ENCODE measurements around the gene AMPH.
A peak's percentile ranks its signal among the peaks of the same experiment; 100 is the strongest.
"Not testable (repeated sequence)": the region's sequence is repeated elsewhere in the genome, so short reads cannot be mapped to it uniquely, and the experiment has no call there.

Gene AMPH

DNA sequence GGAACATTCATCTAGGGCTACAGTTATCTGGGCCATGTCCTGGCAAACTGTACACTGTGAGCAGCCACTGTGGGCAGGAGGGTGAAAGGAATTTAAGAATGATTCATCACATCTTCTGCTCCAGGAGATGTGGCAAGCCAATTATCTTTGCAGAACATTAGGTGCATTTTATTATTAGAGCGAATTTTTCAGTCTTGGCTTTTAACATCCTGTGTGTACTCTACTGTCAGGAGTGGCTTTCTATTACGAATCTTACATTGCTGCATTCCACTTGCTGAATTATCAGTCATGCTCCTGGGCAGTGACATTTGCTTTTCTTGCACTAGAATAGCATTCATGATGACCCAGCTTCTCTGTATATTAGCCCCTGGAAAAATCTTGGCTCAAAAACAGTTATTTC lies 248.5 kb downstream of the AMPH start:
- no peak for DNase-seq

DNA sequence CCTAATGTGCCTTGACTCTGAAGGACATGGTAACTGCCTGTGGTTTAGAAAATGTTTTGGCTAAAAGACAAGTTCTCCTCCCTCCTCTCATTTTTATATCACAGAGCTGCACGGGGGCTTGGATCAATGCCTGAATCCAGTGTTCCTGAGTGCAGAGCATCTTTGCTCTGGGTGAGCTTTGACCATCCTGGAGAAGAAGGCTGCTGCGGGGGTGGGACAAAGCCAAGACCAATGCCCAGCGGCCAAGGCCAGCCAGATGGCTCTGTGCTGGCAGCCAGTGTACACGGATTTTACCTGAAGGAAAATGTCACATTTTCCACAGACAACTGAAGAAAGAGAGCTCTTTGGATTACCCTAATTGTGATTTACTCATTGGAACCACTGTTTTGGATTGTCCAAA lies 255.7 kb downstream of the AMPH start:
- no peak for DNase-seq

DNA sequence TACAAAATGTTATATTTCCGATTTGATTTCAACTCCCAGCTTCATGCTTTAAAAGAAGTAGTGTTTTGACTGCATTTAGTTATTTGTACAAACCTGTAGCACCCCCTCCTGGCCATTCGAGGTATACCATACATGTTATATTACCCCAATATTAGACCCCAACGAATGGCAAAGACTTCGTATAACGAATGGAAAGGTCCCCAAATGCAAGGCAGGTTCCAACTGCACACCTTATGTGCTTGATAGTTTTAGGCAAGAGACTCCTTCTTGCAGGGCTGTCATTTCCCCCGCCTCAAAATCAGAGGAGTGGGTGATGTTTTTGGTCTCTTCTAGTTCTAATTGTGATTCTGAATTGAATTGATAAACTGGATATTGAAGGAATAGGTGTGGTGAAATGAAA lies 256.7 kb downstream of the AMPH start:
- DNase-seq, result peak; percentile 72

DNA sequence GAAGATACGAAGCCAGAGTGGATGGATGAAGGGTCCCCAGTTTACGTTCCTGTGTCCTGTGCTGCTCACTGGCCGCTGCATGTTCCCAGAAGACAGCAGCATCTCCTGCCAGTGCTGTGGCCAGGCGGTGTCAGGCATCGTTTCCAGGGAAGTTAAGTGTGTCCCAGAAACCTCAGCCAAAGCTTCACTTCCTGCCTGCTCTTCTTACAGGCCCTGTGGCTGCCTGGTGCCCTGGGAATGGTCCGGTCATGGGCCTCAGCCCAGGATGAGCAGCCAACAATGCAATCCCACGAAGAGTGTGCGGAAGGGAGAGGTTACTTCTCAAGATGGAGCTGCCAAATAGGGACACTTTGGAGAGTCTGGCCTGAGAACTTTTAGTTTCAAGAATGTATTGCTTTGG lies 258.0 kb downstream of the AMPH start:
- DNase-seq, result no peak

DNA sequence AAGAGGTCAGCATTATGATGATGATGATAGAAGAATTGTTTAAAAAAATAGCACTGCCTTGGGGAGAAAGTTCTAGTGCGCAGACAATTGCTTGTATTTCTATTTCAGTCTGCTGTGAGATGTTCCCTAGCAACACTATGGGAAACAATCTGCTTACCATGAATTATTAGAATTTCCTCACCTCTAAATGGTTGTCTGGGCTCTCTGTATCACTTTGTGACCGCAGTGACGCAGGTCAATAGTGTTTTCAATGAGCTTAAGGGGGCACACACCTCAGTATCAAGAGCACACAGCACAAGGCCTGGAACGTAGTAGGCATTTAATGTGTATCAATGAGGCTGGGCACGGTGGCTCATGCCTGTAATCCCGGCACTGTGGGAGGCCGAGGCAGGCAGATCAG lies 258.9 kb downstream of the AMPH start:
- no peak for DNase-seq

DNA sequence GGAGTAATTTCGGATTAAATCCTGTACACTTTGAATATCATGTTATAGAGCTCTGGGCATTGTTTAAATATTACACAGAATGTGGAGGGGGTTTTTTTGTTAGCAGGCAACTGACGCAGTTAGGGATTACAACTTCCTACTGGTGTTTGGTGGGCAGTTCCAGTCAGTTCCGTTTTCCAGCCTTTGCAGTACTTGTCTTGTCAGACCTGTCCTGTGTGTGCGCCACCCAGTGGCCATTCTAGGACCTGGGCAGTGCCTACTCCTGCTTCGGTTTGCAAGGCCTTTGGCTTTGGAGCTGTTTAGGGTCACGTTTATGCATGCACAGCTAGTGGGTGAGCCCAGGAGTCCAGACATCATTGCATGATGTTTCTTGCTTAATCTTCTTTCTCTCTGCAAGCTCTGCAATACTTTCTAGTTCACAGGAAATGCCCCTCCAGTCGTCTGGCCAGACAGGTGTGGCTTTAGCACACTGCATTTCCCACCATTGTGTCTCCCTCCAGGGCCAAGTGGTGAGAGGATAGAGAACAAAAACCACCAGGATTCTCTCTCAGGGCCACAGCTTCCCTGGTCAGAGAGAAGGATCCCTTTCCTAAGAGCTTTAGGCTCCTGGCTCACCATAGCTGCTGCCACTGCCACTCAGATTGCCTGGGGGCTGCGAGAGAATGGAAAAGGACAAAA lies 261.2 kb downstream of the AMPH start:
- DNase-seq, result peak; percentile 90

DNA sequence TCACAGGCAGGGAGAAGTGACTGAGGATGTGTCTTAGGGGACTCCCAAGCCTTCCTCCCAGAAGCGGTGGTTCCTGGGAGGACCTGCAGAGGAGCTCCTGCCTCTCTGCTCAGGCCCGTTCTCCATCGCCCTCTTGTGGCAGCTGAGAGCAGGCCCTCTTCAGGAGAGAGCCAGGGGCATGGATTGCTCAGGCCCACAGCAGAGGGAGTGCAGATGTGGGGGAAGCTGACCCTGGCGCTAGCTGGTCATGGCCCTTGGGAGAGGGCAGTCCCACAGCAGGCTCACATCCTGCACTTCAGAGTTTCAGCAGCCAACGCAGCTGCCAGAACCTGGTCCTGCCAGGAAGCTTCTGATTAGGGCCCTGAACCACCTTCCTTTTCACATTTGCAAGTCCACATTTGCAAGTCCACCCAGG lies 263.0 kb downstream of the AMPH start:
- DNase-seq, result peak; percentile 86

DNA sequence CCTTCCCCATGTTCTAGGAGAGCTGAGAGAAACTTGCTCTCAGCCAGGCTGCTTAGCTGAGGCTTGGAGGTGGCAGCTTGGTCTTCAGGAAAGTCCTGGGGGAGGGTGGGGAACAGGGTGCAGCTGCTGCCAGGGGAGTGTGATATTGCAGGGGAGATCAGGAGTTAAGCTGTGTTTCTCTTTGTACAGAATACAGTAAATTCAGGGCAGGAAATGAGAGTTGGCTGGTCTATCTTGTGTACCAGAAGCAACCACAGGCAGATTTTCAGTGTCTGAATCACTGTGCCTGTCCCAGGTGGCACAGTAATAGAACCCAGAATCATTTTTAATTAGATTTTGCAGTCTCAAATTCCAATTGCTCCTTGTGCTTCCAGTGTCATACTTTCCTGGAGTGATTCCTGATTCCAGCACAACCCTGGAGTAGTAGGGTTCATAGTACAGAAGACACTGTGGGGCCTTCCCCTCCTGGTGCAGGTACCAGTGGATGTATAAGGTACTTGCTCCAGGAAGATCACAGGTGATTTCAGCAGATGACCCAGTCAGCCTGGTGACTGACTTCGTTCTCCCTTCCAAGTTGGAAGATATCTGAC lies 263.8 kb downstream of the AMPH start:
- DNase-seq, result no peak

DNA sequence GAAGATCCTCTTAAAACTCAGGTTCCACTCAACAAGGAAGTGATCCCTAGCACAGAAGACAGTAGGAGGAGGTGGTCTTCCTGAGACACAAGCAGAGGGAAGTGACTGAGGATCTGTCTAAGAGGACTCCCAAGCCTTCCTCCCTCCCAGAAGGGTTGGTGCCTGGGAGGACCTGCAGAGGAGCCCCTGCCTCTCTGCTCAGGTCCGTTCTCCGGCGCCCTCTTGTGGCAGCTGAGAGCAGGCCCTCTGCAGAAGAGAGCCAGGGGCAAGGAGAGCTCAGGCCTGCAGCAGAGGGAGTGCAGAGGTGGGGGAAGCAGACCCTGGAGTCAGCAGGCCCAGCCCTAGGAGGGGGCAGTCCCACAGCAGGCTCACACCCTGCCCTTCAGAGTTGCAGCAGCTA lies 267.8 kb downstream of the AMPH start:
- DNase-seq, result peak; percentile 86

DNA sequence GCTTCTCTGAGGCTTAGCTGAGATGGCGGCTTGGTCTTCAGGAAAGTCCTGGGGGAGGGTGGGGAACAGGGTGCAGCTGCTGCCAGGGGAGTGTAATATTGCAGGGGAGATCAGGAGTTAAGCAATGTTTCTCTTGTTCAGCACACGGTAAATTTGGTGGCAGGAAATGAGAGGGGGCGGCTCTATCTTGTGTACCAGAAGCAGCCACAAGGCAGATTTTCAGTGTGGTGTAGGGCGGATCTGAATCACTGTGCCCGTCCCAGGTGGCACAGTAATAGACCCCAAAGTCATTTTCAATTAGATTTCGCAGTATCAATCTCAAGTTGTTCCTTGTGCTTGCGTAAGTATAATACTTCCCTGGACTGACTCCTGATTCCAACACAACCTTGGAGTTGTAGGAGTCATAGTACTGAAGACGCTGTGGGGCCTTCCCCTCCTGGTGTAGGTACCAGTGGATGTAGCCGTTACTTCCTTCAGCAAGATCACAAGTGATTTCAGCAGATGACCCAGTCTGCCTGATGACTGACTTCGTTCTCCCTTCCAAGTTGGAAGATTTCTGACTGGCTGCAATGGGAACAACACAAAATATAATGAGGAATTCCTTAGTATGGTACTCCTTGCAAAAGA lies 268.4 kb downstream of the AMPH start:
- DNase-seq, result not testable (repeated sequence)

DNA sequence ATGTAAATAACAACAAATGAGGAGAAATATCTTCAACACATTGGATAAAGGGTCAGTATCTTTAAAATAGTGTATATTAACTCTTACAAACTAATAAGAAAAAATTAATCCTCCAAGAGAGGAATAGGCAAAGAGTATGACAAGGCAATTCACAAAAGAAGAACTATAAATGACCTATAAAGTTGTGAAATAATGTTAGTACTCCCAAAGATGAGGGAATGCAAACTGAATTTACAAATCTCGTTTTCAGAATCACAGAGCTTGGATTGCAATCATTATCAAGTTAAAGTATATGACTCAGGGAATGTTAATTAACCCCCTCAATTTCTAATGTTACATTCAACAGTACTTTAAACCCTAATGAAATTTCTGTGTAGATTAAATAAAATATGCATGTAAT lies 270.4 kb downstream of the AMPH start:
- DNase-seq, result no peak

DNA sequence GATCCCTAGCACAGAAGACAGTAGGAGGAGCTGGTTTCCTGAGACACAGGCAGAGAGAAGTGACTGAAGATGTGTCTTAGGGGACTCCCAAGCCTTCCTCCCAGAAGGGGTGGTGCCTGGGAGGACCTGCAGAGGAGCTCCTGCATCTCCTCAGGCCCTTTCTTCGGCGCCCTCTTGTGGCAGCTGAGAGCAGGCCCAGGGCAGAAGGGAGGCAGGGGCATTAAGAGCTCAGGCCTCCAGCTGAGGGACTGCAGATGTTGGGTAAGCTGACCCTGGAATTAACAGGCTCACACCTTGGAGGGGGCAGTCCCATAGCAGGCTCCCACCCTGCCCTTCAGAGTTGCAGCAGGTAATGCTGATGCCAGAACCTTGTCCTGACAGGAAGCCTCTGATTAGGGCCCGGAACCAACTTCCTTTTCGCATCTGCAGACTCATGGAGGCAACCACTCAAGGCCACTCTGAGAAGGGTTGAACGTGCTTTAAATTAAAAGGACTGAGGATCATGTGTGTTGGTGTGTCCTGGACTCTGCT lies 272.0 kb downstream of the AMPH start:
- DNase-seq, result peak; percentile 84

DNA sequence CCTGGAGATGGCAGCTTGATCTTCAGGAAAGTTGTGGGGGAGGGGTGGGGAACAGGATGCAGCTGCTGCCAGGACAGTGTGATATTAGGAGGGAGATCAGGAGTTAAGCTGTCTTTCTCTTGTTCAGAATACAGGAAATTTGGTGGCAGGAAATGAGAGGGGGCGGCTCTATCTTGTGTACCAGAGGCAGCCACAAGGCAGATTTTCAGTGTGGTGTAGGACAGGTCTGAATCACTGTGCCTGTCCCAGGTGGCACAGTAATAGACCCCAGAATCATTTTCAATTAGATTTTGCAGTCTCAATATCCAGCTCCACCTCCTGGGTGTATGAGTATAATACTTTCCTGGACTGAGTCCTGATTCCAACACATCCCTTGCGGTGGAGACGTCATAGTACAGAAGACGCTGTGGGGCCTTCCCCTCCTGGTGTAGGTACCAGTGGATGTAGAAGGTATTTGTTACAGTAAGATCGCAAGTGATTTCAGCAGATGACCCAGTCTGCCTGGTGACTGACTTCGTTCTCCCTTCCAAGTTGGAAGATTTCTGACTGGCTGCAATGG lies 272.8 kb downstream of the AMPH start:
- not testable (repeated sequence) for DNase-seq

DNA sequence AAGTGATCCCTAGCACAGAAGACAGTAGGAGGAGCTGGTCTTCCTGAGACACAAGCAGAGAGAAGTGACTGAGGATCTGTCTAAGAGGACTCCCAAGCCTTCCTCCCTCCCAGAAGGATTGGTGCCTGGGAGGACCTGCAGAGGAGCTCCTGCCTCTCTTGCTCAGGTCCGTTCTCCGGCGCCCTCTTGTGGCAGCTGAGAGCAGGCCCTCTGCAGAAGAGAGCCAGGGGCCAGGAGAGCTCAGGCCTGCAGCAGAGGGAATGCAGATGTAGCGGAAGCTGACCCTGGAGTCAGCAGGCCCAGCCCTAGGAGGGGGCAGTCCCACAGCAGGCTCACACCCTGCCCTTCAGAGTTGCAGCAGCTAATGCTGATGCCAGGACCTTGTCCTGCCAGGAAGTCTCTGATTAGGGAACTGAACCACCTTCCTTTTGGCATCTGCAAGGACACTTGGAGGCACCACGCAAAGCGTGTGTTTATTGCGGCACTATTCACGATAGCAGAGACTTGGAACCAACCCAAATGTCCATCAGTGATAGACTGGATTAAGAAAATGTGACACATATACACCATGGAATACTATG lies 276.8 kb downstream of the AMPH start:
- peak; percentile 81 for DNase-seq

DNA sequence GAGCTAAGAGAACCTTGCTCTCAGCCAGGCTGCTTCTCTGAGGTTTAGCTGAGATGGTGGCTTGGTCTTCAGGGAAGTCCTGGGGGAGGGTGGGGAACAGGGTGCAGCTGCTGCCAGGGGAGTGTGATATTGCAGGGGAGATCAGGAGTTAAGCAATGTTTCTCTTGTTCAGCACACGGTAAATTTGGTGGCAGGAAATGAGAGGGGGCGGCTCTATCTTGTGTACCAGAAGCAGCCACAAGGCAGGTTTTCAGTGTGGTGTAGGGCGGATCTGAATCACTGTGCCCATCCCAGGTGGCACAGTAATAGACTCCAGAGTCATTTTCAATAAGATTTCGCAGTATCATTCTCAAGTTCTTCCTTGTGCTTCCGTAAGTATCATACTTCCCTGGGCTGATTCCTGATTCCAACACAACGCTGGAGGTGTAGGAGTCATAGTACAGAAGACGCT lies 277.7 kb downstream of the AMPH start:
- DNase-seq, result not testable (repeated sequence)

DNA sequence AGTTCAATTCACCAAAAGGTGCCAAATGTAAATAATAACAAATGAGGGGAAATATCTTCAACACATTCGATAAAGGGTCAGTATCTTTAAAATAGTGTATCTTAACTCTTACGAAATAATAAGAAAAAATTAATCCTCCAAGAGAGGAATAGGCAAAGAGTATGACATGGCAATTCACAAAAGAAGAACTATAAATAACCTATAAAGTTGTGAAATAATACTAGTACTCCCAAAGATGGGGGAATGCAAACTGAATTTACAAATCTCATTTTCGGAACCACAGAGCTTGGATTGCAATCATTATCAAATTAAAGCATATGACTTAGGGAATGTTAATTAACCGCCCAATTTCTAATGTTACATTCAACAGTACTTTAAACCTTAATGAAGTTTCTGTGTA lies 279.6 kb downstream of the AMPH start:
- DNase-seq, result no peak

DNA sequence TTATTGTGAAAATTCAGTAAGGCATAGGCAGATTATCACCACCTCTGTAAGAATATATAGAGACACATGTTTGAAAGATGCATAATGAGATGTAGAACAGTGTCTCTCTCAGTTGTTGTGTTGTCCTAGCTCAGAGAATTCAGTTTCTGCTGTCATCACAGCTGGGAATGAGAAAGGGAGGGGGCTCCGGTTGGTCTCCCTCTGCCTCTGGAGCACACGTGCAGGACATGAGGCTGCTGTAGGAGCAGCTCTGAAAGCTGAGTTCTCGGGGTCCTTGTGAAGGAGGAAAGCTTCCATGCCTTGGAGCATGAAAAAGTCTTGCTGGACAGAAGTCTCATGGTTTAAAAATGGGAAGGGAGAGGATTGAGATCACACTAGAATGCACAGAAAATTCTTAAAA lies 280.4 kb downstream of the AMPH start:
- DNase-seq, result not testable (repeated sequence)

DNA sequence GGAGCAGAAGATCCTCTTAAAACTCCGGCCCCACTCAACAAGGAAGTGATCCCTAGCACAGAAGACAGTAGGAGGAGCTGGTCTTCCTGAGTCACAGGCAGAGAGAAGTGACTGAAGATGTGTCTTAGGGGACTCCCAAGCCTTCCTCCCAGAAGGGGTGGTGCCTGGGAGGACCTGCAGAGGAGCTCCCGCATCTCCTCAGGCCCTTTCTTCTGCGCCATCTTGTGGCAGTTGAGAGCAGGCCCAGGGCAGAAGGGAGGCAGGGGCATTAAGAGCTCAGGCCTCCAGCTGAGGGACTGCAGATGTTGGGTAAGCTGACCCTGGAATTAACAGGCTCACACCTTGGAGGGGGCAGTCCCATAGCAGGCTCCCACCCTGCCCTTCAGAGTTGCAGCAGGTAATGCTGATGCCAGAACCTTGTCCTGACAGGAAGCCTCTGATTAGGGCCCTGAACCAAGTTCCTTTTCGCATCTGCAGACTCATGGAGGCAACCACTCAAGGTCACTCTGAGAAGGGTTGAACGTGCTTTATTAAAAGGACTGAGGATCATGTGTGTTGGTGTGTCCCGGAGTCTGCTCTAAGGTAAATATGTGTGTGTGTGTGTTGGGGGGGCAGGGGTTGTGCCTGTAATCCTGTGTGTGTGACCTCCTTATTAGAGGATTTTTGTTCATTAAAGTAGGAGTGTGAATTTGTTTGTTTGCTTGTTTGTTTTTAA lies 281.1 kb downstream of the AMPH start:
- not testable (repeated sequence) for DNase-seq

DNA sequence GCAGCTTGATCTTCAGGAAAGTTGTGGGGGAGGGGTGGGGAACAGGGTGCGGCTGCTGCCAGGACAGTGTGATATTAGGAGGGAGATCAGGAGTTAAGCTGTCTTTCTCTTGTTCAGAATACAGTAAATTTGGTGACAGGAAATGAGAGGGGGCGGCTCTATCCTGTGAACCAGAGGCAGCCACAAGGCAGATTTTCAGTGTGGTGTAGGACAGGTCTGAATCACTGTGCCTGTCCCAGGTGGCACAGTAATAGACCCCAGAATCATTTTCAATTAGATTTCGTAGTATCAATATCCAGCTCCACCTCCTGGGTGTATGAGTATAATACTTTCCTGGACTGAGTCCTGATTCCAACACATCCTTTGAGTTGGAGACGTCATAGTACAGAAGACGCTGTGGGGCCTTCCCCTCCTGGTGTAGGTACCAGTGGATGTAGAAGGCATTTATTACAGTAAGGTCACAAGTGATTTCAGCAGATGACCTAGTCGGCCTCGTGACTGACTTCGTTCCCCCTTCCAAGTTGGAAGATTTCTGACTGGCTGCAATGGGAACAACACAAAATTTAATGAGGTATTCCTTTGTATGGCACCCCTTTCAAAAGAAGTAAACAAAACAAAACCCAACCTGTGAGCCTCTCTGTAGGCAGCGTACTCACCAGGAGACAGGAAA lies 281.9 kb downstream of the AMPH start:
- DNase-seq, result not testable (repeated sequence)

DNA sequence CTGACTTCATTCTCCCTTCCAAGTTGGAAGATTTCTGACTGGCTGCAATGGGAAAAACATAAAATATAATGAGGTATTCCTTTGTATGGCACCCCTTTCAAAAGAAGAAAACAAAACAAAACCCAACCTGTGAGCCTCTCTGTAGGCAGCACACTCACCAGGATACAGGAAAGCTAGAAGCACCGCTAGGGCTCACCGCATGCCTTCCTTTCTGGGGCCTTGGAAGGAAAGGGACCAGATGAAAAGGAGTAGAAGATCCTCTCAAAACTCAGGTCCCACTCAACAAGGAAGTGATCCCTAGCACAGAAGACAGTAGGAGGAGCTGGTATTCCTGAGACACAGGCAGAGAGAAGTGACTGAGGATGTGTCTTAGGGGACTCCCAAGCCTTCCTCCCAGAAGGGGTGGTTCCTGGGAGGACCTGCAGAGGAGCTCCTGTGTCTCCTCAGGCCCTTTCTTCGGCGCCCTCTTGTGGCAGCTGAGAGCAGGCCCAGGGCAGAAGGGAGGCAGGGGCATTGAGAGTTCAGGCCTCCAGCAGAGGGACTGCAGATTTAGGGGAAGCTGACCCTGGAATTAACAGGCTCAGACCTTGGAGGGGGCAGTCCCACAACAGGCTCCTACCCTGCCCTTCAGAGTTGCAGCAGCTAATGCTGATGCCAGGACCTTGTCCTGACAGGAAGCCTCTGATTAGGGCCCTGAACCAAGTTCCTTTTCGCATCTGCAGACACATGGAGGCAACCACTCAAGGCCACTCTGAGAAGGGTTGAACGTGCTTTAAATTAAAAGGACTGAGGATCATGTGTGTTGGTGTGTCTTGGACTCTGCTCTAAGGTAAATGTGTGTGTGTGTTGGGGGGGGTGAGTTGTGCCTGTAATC lies 285.6 kb downstream of the AMPH start:
- DNase-seq, result not testable (repeated sequence)

DNA sequence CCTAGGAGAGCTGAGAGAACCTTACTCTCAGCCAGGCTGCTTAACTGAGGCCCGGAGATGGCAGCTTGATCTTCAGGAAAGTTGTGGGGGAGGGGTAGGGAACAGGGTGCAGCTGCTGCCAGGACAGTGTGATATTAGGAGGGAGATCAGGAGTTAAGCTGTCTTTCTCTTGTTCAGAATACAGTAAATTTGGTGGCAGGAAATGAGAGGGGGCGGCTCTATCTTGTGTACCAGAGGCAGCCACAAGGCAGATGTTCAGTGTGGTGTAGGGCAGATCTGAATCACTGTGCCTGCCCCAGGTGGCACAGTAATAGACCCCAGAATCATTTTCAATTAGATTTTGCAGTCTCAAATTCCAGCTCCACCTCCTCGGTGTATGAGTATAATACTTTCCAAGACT lies 286.4 kb downstream of the AMPH start:
- not testable (repeated sequence) for DNase-seq
